B cell (primary cell): ENCODE data around the gene E2F6. TPM values are rescaled to one million over a fixed set of nuclear protein-coding genes. Genes with fewer than 3 reads are reported as not detected.

Experiments
- ATAC-seq: fragments of 200-7000 bp; cut with Tn5 transposase; one replicate; pipeline ENCODE4 v1.10.0; 2021; ENCODE audit warnings: low read depth, mild to moderate bottlenecking, moderate number of reproducible peaks, moderate library complexity
- CTCF ChIA-PET: fragments of 350-600 bp; sonication (Branson Sonifier 250); formaldehyde crosslinking; loops from one replicate; lab custom pipeline; 2021; ENCODE audit warnings: antibody characterized with exemption, inconsistent platforms; lab: Charles Lee
- POLR2A ChIA-PET: fragments of 350-600 bp; sonication (Branson Sonifier 250); formaldehyde crosslinking; loops from one replicate; lab custom pipeline; 2021; ENCODE audit warnings: antibody characterized with exemption; lab: Charles Lee
- DNase-seq: peaks from one replicate; pipeline ENCODE4 v3.0.0; 2013
- H2AFZ ChIP-seq: 2 replicates; pipeline ENCODE4 v1.6.1; 2012; ENCODE audit warnings: mild to moderate bottlenecking, low read depth, low read length; ENCODE audit not compliant: insufficient read depth, poor library complexity, severe bottlenecking
- H3K27ac ChIP-seq, 2 donors: 1 replicate in 1 of 2; 2 replicates in 1 of 2; pipeline ENCODE4 v1.5.1; 2012 to 2013; ENCODE audit warnings: low read length in 2 of 2, mild to moderate bottlenecking in 2 of 2, moderate library complexity in 1 of 2
- H3K27me3 ChIP-seq, 4 experiments: fragments of 200-600 bp in 1 of 4; sonication (generic) in 1 of 4; replicated peaks in 1 of 4; 1 replicate in 2 of 4; 2 replicates in 2 of 4; pipeline versions ENCODE4 v1.6.1 to v1.7.0; 2013 to 2016; ENCODE audit warnings: low read length in 3 of 4, mild to moderate bottlenecking in 2 of 4, mixed read lengths in 1 of 4, moderate library complexity in 1 of 4; ENCODE audit not compliant: insufficient read depth in 4 of 4, control insufficient read depth in 3 of 4; ENCODE audit errors: control extremely low read depth in 1 of 4
- H3K36me3 ChIP-seq, 2 experiments: replicated peaks in 1 of 2; 1 replicate in 1 of 2; 2 replicates in 1 of 2; pipeline versions ENCODE4 v1.6.1 to v1.7.1; 2013; ENCODE audit warnings: low read length in 1 of 2; ENCODE audit not compliant: insufficient read depth in 2 of 2, control insufficient read depth in 1 of 2; ENCODE audit errors: control extremely low read depth in 1 of 2, extremely low read depth in 1 of 2
- H3K4me1 ChIP-seq, 2 donors: fragments of 200-600 bp in 1 of 2; sonication (generic) in 1 of 2; 1 replicate in 1 of 2; 2 replicates in 1 of 2; pipeline versions ENCODE4 v1.5.1 to v1.6.1; 2013 to 2017; ENCODE audit warnings: low read length in 2 of 2; ENCODE audit not compliant: control insufficient read depth in 2 of 2, insufficient read depth in 2 of 2
- H3K4me2 ChIP-seq: replicated peaks from 2 replicates; pipeline ENCODE3; 2012; ENCODE audit warnings: mild to moderate bottlenecking, low read depth, low read length; ENCODE audit not compliant: poor library complexity, severe bottlenecking
- H3K4me3 ChIP-seq, 5 experiments: fragments of 200-600 bp in 1 of 5; sonication (generic) in 1 of 5; 1 replicate in 3 of 5; 2 replicates in 2 of 5; pipeline versions ENCODE4 v1.5.1 to v1.7.0; 2011 to 2016; ENCODE audit warnings: low read length in 4 of 5, mild to moderate bottlenecking in 4 of 5, low read depth in 2 of 5, control low read depth in 1 of 5, moderate library complexity in 1 of 5; ENCODE audit not compliant: insufficient read depth in 1 of 5; ENCODE audit errors: control extremely low read depth in 1 of 5, extremely low read depth in 1 of 5
- H3K79me2 ChIP-seq: fragments of 200-600 bp; sonication (generic); one replicate; pipeline ENCODE4 v1.6.0; 2016; ENCODE audit warnings: low read length; ENCODE audit not compliant: control insufficient read depth, insufficient read depth
- H3K9ac ChIP-seq: fragments of 200-600 bp; sonication (generic); 2 replicates; pipeline ENCODE4 v1.6.1; 2017; ENCODE audit warnings: mild to moderate bottlenecking, low read length, moderate library complexity
- H3K9me3 ChIP-seq, 3 donors: one replicate each; pipeline versions ENCODE4 v1.6.1 to v1.7.1; 2013; ENCODE audit warnings: low read length in 2 of 3; ENCODE audit not compliant: control insufficient read depth in 2 of 3, insufficient read depth in 1 of 3; ENCODE audit errors: control extremely low read depth in 1 of 3
- H4K20me1 ChIP-seq: 2 replicates; pipeline ENCODE4 v1.6.0; 2012; ENCODE audit warnings: mild to moderate bottlenecking, low read length; ENCODE audit not compliant: insufficient read depth, control insufficient read depth, poor library complexity, severe bottlenecking
- H3K27ac Mint-ChIP-seq: one replicate; pipeline ENCODE4 v1.8.0; 2021; ENCODE audit warnings: mixed read lengths
- H3K27me3 Mint-ChIP-seq: one replicate; pipeline ENCODE4 v1.8.0; 2021; ENCODE audit warnings: mixed read lengths
- H3K4me1 Mint-ChIP-seq: one replicate; pipeline ENCODE4 v1.8.0; 2021; ENCODE audit warnings: mixed read lengths
- H3K4me3 Mint-ChIP-seq: one replicate; pipeline ENCODE4 v1.8.0; 2021; ENCODE audit warnings: mixed read lengths
- H3K9me3 Mint-ChIP-seq: one replicate; pipeline ENCODE4 v1.8.0; 2022; ENCODE audit warnings: mixed read lengths; ENCODE audit not compliant: insufficient read depth
- EZH2 ChIP-seq: IDR thresholded peaks from 2 replicates; pipeline ENCODE4 v1.6.1; 2012; ENCODE audit warnings: borderline replicate concordance, low read depth, mild to moderate bottlenecking, moderate library complexity, low read length; ENCODE audit not compliant: insufficient read depth, poor library complexity, severe bottlenecking
- WGBS: methylation state at CpG from one replicate; pipeline ENCODE4 v1.1.5; 2013; ENCODE audit warnings: missing lambda C conversion rate; ENCODE audit not compliant: insufficient coverage; 5-methylcytosine and 5-hydroxymethylcytosine counted together
- intact Hi-C: fragments of 100-400 bp; cut with micrococcal nuclease; formaldehyde crosslinking; loops from one replicate; pipeline ENCODE4 v1.10.0; 2022
- polyA plus RNA-seq: library from polyadenylated mRNA; depleted of rRNA; stranded (reverse); fragments of >200 nt; gene quantifications from 2 replicates; pipeline ENCODE4 v1.2.3, GENCODE V29; 2012
- total RNA-seq, 2 donors: library from RNA; stranded (reverse); fragments of 120-200 nt in 1 of 2; gene quantifications; 1 replicate in 1 of 2; 2 replicates in 1 of 2; pipeline versions ENCODE4 v1.2.3 to v1.2.4, GENCODE V29; 2013 to 2022
- TF ChIP-seq, protein P1 (sequence below): fragments of 200-600 bp; IDR thresholded peaks from one replicate; pipeline ENCODE4 v1.8.0; 2022; ENCODE audit warnings: antibody characterized with exemption, mild to moderate bottlenecking

E2F6 gene
- total and polyA plus RNA-seq, 2 donors (not counting 1 experiment from before 2014, with no cell fraction given), result 2.0 to 10.0 TPM

DNA sequence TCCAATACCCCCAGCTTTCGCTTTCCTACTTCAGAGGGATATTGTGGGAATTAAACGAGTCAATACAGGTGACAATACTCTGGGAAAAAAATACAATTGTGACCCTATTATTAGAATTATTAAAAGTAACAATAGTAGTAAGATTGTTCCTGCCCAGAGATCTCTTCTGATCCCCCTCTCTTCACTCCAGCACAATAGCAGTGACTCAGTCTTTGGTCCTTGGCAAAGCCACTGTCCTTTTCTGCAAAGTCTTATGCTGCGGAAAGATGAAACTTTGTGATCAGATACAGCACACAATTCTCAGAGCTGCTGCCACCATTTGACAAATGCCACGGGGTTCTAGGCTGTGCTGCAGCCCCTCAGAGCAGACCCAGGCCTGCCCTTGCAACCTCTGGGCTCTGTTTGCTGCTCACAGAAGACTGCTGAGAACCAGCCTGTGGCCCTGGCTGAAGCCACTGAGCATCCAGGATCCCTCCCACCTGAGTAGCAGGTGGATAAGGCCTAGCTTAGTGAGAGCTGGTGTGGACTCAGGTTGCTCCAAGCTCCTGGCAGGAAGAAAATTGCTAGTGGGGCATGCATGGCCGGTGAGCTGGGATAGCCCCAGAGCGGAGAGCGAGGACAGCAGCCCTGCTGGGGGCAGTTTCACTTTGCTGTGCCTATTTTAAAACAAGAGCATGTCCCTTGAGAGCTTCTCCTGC lies 61.4 kb downstream of the E2F6 start:
- H3K4me3 ChIP-seq, result no peak overlapping the region
- no peaks in the 10 kb centered on the region for H3K4me1 ChIP-seq
- H3K4me2 ChIP-seq, result no peak overlapping the region
- peaks cover 0 to 6% (median 3%) of the 10 kb centered on the region in 4 experiments for H3K27me3 ChIP-seq
- H3K9me3 Mint-ChIP-seq, result no peaks in the 10 kb centered on the region
- no peak overlapping the region for H3K9ac ChIP-seq
- no peak overlapping the region for H3K4me3 Mint-ChIP-seq
- H3K4me1 Mint-ChIP-seq, result no peaks in the 10 kb centered on the region
- H3K9me3 ChIP-seq, result no peaks in the 10 kb centered on the region
- ChIA-PET CTCF (interaction anchor here (0.9 to 1.4 kb wide), 2 partner anchors 170 to 271 kb away, joined by 3 to 4 read pairs; a partner anchor contains a TSS), POLR2A (no interaction called here)
- TF ChIP-seq, protein P1, sequence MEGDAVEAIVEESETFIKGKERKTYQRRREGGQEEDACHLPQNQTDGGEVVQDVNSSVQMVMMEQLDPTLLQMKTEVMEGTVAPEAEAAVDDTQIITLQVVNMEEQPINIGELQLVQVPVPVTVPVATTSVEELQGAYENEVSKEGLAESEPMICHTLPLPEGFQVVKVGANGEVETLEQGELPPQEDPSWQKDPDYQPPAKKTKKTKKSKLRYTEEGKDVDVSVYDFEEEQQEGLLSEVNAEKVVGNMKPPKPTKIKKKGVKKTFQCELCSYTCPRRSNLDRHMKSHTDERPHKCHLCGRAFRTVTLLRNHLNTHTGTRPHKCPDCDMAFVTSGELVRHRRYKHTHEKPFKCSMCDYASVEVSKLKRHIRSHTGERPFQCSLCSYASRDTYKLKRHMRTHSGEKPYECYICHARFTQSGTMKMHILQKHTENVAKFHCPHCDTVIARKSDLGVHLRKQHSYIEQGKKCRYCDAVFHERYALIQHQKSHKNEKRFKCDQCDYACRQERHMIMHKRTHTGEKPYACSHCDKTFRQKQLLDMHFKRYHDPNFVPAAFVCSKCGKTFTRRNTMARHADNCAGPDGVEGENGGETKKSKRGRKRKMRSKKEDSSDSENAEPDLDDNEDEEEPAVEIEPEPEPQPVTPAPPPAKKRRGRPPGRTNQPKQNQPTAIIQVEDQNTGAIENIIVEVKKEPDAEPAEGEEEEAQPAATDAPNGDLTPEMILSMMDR, result no peak
- TF ChIP-seq EZH2, result no peak
- no peak for ATAC-seq
- H3K27ac ChIP-seq, result no peak overlapping the region
- intact Hi-C loops, result no loop called here
- H2AFZ ChIP-seq, result no peak overlapping the region
- H3K79me2 ChIP-seq, result no peaks in the 10 kb centered on the region
- WGBS, result 82% methylated on average over 4 of the region's 7 CpGs
- H4K20me1 ChIP-seq, result no peaks in the 10 kb centered on the region
- no peak for DNase-seq
- H3K27me3 Mint-ChIP-seq, result peaks cover 15% of the 10 kb centered on the region
- H3K36me3 ChIP-seq, result no peaks in the 10 kb centered on the region
- no peak overlapping the region for H3K27ac Mint-ChIP-seq

DNA sequence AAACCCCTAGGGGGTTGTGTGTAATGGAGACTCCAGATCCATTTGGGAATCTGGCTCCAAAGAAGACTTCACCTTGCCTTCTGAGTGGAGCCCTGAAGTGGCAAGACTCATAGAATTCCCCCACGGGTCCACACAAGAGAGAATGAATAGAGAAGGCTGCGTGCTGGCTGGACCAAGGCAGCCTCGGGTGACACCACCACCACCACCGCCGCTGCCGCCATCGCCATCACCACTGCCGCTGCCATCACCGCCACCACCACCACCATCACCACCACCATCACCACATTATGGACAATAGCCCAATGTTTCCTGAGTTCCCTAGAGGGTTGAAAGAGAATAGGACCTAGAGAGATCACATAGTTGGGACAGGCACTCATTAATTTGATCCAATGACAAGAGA lies 63.5 kb downstream of the E2F6 start:
- H3K4me1 Mint-ChIP-seq, result no peaks in the 10 kb centered on the region
- POLR2A ChIA-PET, result no interaction called here
- no peak overlapping the region for H3K27ac Mint-ChIP-seq
- peaks cover 13% of the 10 kb centered on the region for H3K27me3 Mint-ChIP-seq
- ATAC-seq, result no peak
- no peak for DNase-seq
- H3K4me1 ChIP-seq, result no peaks in the 10 kb centered on the region
- H3K36me3 ChIP-seq, result no peaks in the 10 kb centered on the region
- H3K27me3 ChIP-seq, result peaks cover 0 to 6% (median 1%) of the 10 kb centered on the region in 4 experiments
- no peak overlapping the region for H2AFZ ChIP-seq
- no peaks in the 10 kb centered on the region for H3K79me2 ChIP-seq
- no peaks in the 10 kb centered on the region for H3K9me3 ChIP-seq
- no peaks in the 10 kb centered on the region for H4K20me1 ChIP-seq
- CTCF ChIA-PET, result interaction anchor here (0.8 to 1.0 kb wide), 2 partner anchors 10 to 61 kb away, joined by 3 to 4 read pairs; no protein-coding TSS in a partner anchor
- H3K4me2 ChIP-seq, result no peak overlapping the region
- H3K27ac ChIP-seq, result no peak overlapping the region
- TF ChIP-seq, protein P1, result no peak
- TF ChIP-seq EZH2, result no peak
- intact Hi-C loops, result no loop called here
- no peak overlapping the region for H3K4me3 Mint-ChIP-seq
- WGBS, result no CpG with 5 or more reads among the region's 9 CpGs
- H3K9ac ChIP-seq, result no peak overlapping the region
- no peaks in the 10 kb centered on the region for H3K9me3 Mint-ChIP-seq
- no peak overlapping the region for H3K4me3 ChIP-seq
